HEK293 (cell line): ENCODE data around the gene TLDC2.

Experiments
- CTCF ChIA-PET: fragments of 350-600 bp; formaldehyde crosslinking; extraction: SDS; loops from one replicate; lab custom pipeline; 2021; ENCODE audit warnings: antibody characterized with exemption; lab: Yijun Ruan, JAX
- POLR2A ChIA-PET: fragments of 300-600 bp; formaldehyde crosslinking; extraction: SDS; loops from one replicate; lab custom pipeline; 2020; ENCODE audit warnings: antibody characterized with exemption, inconsistent platforms; lab: Yijun Ruan, JAX
- H3K27ac ChIP-seq: fragments of 200-500 bp; sonication (Bioruptor generic); 2 replicates; pipeline ENCODE4 v1.5.1; 2014; ENCODE audit warnings: low read depth, low read length, control low read depth, inconsistent platforms; ENCODE audit errors: extremely low read depth
- H3K36me3 ChIP-seq, 2 experiments: fragments of 200-500 bp in 1 of 2; sonication (Bioruptor generic) in 1 of 2; 1 replicate in 1 of 2; 2 replicates in 1 of 2; pipeline ENCODE4 v1.5.1; 2014 to 2017; ENCODE audit warnings: inconsistent platforms in 2 of 2, low read length in 2 of 2; ENCODE audit not compliant: control insufficient read depth in 2 of 2, insufficient read depth in 1 of 2
- H3K4me1 ChIP-seq: fragments of 200-500 bp; sonication (Bioruptor generic); 2 replicates; pipeline ENCODE4 v1.5.1; 2014; ENCODE audit warnings: mild to moderate bottlenecking, low read length, inconsistent platforms; ENCODE audit not compliant: control insufficient read depth, insufficient read depth
- H3K4me3 ChIP-seq: 2 replicates; pipeline ENCODE4 v1.5.1; 2011; ENCODE audit warnings: low read depth, mild to moderate bottlenecking, control low read depth, low read length, moderate library complexity
- H3K9me3 ChIP-seq: fragments of 200-500 bp; sonication (Bioruptor generic); 2 replicates; pipeline ENCODE4 v1.5.1; 2014; ENCODE audit warnings: low read depth, low read length, inconsistent platforms; ENCODE audit not compliant: control insufficient read depth, insufficient read depth
- GFI1B ChIP-seq: fragments of 450-650 bp; formaldehyde crosslinking; IDR thresholded peaks from 2 replicates; pipeline ENCODE4 v1.5.1; 2016; ENCODE audit warnings: missing biosample characterization, missing genetic modification characterization
- GLI2 ChIP-seq: fragments of 450-650 bp; formaldehyde crosslinking; IDR thresholded peaks from 2 replicates; pipeline ENCODE4; 2017; ENCODE audit warnings: missing biosample characterization, missing genetic modification characterization, low read depth, borderline replicate concordance
- GLIS2 ChIP-seq: fragments of 450-650 bp; formaldehyde crosslinking; IDR thresholded peaks from 2 replicates; pipeline ENCODE4 v1.5.1; 2016; ENCODE audit warnings: missing biosample characterization, missing genetic modification characterization
- SCRT1 ChIP-seq: fragments of 450-650 bp; formaldehyde crosslinking; IDR thresholded peaks from 2 replicates; pipeline ENCODE4 v1.5.1; 2016; ENCODE audit warnings: missing biosample characterization, missing genetic modification characterization, borderline replicate concordance
- SP2 ChIP-seq: fragments of 450-650 bp; formaldehyde crosslinking; IDR thresholded peaks from 2 replicates; pipeline ENCODE4 v1.5.1; 2016; ENCODE audit warnings: missing biosample characterization, missing genetic modification characterization
- TRIM28 ChIP-seq: IDR thresholded peaks from 2 replicates; pipeline ENCODE4 v1.6.1; 2011; ENCODE audit warnings: low read length, control low read depth, borderline replicate concordance
- ZBTB17 ChIP-seq: fragments of 450-650 bp; formaldehyde crosslinking; IDR thresholded peaks from 2 replicates; pipeline ENCODE4 v1.5.1; 2016; ENCODE audit warnings: missing biosample characterization, missing genetic modification characterization
- ZNF140 ChIP-seq: fragments of 450-650 bp; formaldehyde crosslinking; IDR thresholded peaks from 2 replicates; pipeline ENCODE4 v1.5.1; 2016; ENCODE audit warnings: missing biosample characterization, missing genetic modification characterization
- ZNF146 ChIP-seq: fragments of 450-650 bp; formaldehyde crosslinking; IDR thresholded peaks from 2 replicates; pipeline ENCODE4 v1.5.1; 2016; ENCODE audit warnings: missing biosample characterization, missing genetic modification characterization
- ZNF18 ChIP-seq: fragments of 450-650 bp; formaldehyde crosslinking; IDR thresholded peaks from 2 replicates; pipeline ENCODE4 v1.5.1; 2016; ENCODE audit warnings: missing biosample characterization, missing genetic modification characterization
- ZNF26 ChIP-seq: fragments of 450-650 bp; formaldehyde crosslinking; IDR thresholded peaks from 2 replicates; pipeline ENCODE4 v1.5.1; 2016; ENCODE audit warnings: missing biosample characterization, missing genetic modification characterization
- ZNF341 ChIP-seq: fragments of 450-650 bp; formaldehyde crosslinking; IDR thresholded peaks from 2 replicates; pipeline ENCODE4; 2016; ENCODE audit warnings: low read depth, missing biosample characterization, missing genetic modification characterization
- ZNF423 ChIP-seq: fragments of 450-650 bp; formaldehyde crosslinking; IDR thresholded peaks from 2 replicates; pipeline ENCODE4 v1.5.1; 2016; ENCODE audit warnings: missing biosample characterization, missing genetic modification characterization
- ZNF433 ChIP-seq: fragments of 450-650 bp; formaldehyde crosslinking; IDR thresholded peaks from 2 replicates; pipeline ENCODE4 v1.5.1; 2016; ENCODE audit warnings: missing biosample characterization, missing genetic modification characterization, low read depth
- ZNF529 ChIP-seq: fragments of 450-650 bp; formaldehyde crosslinking; IDR thresholded peaks from 2 replicates; pipeline ENCODE4 v1.5.1; 2017; ENCODE audit warnings: missing genetic modification characterization, missing biosample characterization; ENCODE audit not compliant: insufficient replicate concordance
- ZNF585B ChIP-seq: fragments of 450-650 bp; formaldehyde crosslinking; IDR thresholded peaks from 2 replicates; pipeline ENCODE4 v1.5.1; 2016; ENCODE audit warnings: missing biosample characterization, missing genetic modification characterization
- ZNF623 ChIP-seq: fragments of 450-650 bp; formaldehyde crosslinking; IDR thresholded peaks from 2 replicates; pipeline ENCODE4 v1.5.1; 2016; ENCODE audit warnings: missing biosample characterization, missing genetic modification characterization
- TF ChIP-seq, protein P1 (sequence below): fragments of 450-650 bp; formaldehyde crosslinking; IDR thresholded peaks from 2 replicates; pipeline ENCODE4 v1.5.1; 2016; ENCODE audit warnings: missing biosample characterization, missing genetic modification characterization, borderline replicate concordance

The TLDC2 gene

GRCh38 chr20:36886859-36887751 lies 11.2 kb downstream of the TLDC2 start (continued):
- TF ChIP-seq ZNF529 (tag by site-specific recombination): no peak
- TF ChIP-seq ZBTB17: peak; percentile 81
- TF ChIP-seq ZNF18 (tag by site-specific recombination): peak; percentile 88
- no peak for TF ChIP-seq ZNF146

DNA sequence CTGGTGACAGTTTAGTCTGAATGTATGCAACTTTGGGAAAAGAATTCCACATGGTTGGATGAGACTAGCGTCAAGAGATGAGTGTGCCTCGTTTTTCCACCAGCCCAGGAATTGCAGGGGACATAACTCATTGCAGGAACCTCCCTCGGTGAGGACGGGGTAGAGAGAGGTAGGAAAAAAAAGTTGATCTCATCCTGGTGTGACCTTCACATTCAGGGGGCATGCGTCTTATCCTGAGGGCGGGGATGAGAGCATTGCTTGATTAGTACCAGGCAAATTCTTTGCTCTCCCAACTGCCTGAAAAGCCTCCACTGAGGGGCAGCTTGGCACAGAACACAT lies 11.8 kb downstream of the TLDC2 start:
- Histone ChIP-seq H3K27ac (no peak overlapping the region), H3K4me3 (no peak overlapping the region), H3K4me1 (no peaks in the 10 kb centered on the region; the same call in 1 of the 2 replicates), H3K9me3 (no peaks in the 10 kb centered on the region), H3K36me3 (peaks cover 0 to 19% of the 10 kb centered on the region in 2 experiments; a peak in 2 of 3 replicates)
- POLR2A ChIA-PET: no interaction called here
- TF ChIP-seq GLIS2 (tag by site-specific recombination) (no peak), SP2 (0 out of 2 replicates have a peak, but pooled peaks have one; percentile 26), ZNF623 (tag by site-specific recombination) (no peak), GLI2 (tag by site-specific recombination) (no peak), ZNF26 (tag by site-specific recombination) (no peak), ZNF341 (tag by site-specific recombination) (peak; percentile 28; the same call in 1 of the 2 replicates)
- TF ChIP-seq, protein P1, sequence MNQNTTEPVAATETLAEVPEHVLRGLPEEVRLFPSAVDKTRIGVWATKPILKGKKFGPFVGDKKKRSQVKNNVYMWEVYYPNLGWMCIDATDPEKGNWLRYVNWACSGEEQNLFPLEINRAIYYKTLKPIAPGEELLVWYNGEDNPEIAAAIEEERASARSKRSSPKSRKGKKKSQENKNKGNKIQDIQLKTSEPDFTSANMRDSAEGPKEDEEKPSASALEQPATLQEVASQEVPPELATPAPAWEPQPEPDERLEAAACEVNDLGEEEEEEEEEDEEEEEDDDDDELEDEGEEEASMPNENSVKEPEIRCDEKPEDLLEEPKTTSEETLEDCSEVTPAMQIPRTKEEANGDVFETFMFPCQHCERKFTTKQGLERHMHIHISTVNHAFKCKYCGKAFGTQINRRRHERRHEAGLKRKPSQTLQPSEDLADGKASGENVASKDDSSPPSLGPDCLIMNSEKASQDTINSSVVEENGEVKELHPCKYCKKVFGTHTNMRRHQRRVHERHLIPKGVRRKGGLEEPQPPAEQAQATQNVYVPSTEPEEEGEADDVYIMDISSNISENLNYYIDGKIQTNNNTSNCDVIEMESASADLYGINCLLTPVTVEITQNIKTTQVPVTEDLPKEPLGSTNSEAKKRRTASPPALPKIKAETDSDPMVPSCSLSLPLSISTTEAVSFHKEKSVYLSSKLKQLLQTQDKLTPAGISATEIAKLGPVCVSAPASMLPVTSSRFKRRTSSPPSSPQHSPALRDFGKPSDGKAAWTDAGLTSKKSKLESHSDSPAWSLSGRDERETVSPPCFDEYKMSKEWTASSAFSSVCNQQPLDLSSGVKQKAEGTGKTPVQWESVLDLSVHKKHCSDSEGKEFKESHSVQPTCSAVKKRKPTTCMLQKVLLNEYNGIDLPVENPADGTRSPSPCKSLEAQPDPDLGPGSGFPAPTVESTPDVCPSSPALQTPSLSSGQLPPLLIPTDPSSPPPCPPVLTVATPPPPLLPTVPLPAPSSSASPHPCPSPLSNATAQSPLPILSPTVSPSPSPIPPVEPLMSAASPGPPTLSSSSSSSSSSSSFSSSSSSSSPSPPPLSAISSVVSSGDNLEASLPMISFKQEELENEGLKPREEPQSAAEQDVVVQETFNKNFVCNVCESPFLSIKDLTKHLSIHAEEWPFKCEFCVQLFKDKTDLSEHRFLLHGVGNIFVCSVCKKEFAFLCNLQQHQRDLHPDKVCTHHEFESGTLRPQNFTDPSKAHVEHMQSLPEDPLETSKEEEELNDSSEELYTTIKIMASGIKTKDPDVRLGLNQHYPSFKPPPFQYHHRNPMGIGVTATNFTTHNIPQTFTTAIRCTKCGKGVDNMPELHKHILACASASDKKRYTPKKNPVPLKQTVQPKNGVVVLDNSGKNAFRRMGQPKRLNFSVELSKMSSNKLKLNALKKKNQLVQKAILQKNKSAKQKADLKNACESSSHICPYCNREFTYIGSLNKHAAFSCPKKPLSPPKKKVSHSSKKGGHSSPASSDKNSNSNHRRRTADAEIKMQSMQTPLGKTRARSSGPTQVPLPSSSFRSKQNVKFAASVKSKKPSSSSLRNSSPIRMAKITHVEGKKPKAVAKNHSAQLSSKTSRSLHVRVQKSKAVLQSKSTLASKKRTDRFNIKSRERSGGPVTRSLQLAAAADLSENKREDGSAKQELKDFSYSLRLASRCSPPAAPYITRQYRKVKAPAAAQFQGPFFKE (tag by site-specific recombination): no peak
- CTCF ChIA-PET: interaction anchor here (0.6 to 3.6 kb wide), 8 partner anchors 8 to 744 kb away, joined by 3 to 22 read pairs (median 3); no protein-coding TSS in a partner anchor

DNA sequence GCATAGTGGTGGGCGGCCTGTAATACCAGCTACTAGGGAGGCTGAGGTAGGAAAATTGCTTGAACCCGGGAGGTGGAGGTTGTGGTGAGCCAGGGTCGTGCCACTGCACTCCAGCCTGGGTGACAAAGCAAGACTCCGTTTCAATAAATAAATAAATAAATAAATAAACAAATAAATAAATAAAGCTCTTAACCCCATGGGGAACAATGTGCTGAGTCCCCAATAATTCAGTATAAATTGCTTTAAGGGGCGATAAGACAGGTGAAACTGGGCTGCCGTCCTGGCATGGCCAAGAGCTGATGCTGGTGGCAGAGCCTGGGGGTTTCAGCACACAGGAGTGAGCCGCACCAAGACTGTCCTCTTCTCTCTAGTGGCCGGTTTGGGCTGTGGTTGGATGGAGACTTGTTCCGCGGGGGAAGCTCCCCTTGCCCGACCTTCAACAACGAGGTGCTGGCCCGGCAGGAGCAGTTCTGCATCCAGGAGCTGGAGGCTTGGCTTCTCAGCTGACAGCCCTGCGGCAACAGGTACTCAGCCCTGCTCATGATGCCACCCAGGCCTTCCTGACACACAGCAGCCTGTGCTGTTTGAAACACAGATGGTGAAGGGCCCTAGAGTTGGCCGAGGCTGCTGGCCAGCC lies 13.1 kb downstream of the TLDC2 start:
- ChIA-PET POLR2A (no interaction called here), CTCF (interaction anchor here (0.6 to 3.6 kb wide), 8 partner anchors 9 to 686 kb away, joined by 3 to 22 read pairs (median 3); no protein-coding TSS in a partner anchor)
- Histone ChIP-seq H3K27ac (peak overlapping the region; percentile 16; the same call in 1 of the 2 replicates), H3K4me1 (no peaks in the 10 kb centered on the region; the same call in 1 of the 2 replicates), H3K4me3 (no peak overlapping the region), H3K9me3 (no peaks in the 10 kb centered on the region), H3K36me3 (peaks cover 0 to 31% of the 10 kb centered on the region in 2 experiments; a peak in 2 of 3 replicates)
- TF ChIP-seq ZNF585B (tag by site-specific recombination): no peak
- TF ChIP-seq GFI1B (tag by site-specific recombination): no peak
- 0 out of 2 replicates have a peak, but pooled peaks have one; percentile 54 for TF ChIP-seq SCRT1
- TF ChIP-seq ZNF423 (tag by site-specific recombination): no peak
- TF ChIP-seq TRIM28: no peak
- TF ChIP-seq ZNF140 (tag by site-specific recombination): 0 out of 2 replicates have a peak, but pooled peaks have one; percentile 8
- TF ChIP-seq ZNF433 (tag by site-specific recombination): 0 out of 2 replicates have a peak, but pooled peaks have one; percentile 14
